COR-L47 (cell line): ENCODE data around the gene ZYX.
"Not testable (repeated sequence)": the region's sequence is repeated elsewhere in the genome, so short reads cannot be mapped to it uniquely, and the experiment has no call there.

Experiments used
- DNase-seq: peaks from one replicate; lab custom pipeline; 2025; lab: John Stamatoyannopoulos, UW

Gene ZYX

GRCh38 chr7:143417734-143418383, 36.7 kb downstream of the ZYX start:
- DNase-seq = no peak

- DNase-seq = no peak
These were observed 37.7 kb downstream of the ZYX start for GRCh38 chr7:143418681-143419458.

GRCh38 chr7:143419880-143420279, 38.7 kb downstream of the ZYX start:
- DNase-seq = no peak

GRCh38 chr7:143420624-143421023, 39.5 kb downstream of the ZYX start:
- not testable (repeated sequence) for DNase-seq

- no peak for DNase-seq
These were observed 40.9 kb downstream of the ZYX start for GRCh38 chr7:143422033-143422432.

- DNase-seq = not testable (repeated sequence)
These were observed 43.3 kb downstream of the ZYX start for GRCh38 chr7:143424476-143424875.

- DNase-seq = no peak
These were observed 45.5 kb downstream of the ZYX start for GRCh38 chr7:143426479-143427142.

- no peak for DNase-seq
These were observed 48.9 kb downstream of the ZYX start for GRCh38 chr7:143429770-143430698.

- no peak for DNase-seq
These were observed 50.0 kb downstream of the ZYX start for GRCh38 chr7:143431109-143431508.

- no peak for DNase-seq
These were observed 52.6 kb downstream of the ZYX start for GRCh38 chr7:143433759-143434158.

GRCh38 chr7:143434660-143435059, 53.5 kb downstream of the ZYX start:
- no peak for DNase-seq

GRCh38 chr7:143435266-143435665, 54.1 kb downstream of the ZYX start:
- no peak for DNase-seq

GRCh38 chr7:143436325-143436946, 55.3 kb downstream of the ZYX start:
- no peak for DNase-seq

GRCh38 chr7:143437578-143437977, 56.4 kb downstream of the ZYX start:
- no peak for DNase-seq

GRCh38 chr7:143439866-143440265, 58.7 kb downstream of the ZYX start:
- DNase-seq = no peak
